ENCODE results near the gene MT2A.
A peak's percentile ranks its signal among the peaks of the same experiment; 100 is the strongest.

DNA sequence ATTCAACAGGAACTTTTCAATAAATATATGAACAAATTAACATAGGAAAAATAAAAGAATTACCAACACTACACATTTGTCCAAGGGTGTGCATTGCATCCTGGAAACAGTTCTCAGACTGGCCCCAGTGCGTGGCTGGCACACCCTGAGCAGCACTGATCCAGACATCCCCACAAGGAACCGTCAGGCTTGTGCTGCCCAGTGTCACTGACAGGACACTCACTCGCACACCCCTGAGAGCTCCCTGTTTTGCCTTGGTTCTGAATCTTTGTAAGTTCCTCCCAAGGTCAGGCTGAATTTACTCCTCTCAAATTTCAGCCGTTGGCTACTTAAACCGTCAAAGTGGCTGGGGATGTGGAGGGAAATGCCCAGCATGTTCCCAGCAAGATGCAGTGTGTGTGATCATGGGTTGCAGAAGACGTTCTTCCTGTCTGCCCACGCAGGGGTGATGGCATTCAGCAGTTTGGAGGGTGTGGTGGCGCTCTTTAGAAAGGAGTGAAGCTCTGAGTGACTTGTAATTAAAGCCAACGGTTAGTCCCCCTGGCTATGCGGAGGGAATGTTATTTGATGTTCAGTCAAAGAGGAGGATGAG lies 1.7 kb downstream of the MT2A start:
- TF ChIP-seq, protein P1, sequence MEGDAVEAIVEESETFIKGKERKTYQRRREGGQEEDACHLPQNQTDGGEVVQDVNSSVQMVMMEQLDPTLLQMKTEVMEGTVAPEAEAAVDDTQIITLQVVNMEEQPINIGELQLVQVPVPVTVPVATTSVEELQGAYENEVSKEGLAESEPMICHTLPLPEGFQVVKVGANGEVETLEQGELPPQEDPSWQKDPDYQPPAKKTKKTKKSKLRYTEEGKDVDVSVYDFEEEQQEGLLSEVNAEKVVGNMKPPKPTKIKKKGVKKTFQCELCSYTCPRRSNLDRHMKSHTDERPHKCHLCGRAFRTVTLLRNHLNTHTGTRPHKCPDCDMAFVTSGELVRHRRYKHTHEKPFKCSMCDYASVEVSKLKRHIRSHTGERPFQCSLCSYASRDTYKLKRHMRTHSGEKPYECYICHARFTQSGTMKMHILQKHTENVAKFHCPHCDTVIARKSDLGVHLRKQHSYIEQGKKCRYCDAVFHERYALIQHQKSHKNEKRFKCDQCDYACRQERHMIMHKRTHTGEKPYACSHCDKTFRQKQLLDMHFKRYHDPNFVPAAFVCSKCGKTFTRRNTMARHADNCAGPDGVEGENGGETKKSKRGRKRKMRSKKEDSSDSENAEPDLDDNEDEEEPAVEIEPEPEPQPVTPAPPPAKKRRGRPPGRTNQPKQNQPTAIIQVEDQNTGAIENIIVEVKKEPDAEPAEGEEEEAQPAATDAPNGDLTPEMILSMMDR (IDR thresholded peaks at IDR 0.05) = no peak
- peak; percentile 38 for TF ChIP-seq POLR2A (IDR thresholded peaks at IDR 0.05)
